Panc1 (cell line): ENCODE results near the gene PARVB. TPM values are rescaled to one million over a fixed set of nuclear protein-coding genes. Genes with fewer than 3 reads are reported as not detected.

Experiments
- ATAC-seq: fragments of 200-7000 bp; cut with Tn5 transposase; 2 replicates; pipeline ENCODE4 v1.9.1; 2020; ENCODE audit warnings: mild to moderate bottlenecking, moderate library complexity
- BruUV-seq: library from RNA; stranded (reverse); fragments of 400-500 nt; replicated peaks from 2 replicates; lab custom pipeline; 2021; lab: Mats Ljungman, UMichigan
- CTCF ChIA-PET: fragments of 300-600 bp; sonication (Branson Sonifier 250); formaldehyde crosslinking; loops from one replicate; lab custom pipeline; 2022; ENCODE audit warnings: antibody characterized with exemption; lab: Charles Lee
- POLR2A ChIA-PET: fragments of 300-600 bp; sonication (Branson Sonifier 250); formaldehyde crosslinking; loops from one replicate; lab custom pipeline; 2022; ENCODE audit warnings: antibody characterized with exemption; lab: Charles Lee
- DNase-seq: peaks from one replicate; pipeline ENCODE4 v3.0.0-alpha.2; 2010; ENCODE audit warnings: low read depth, low spot score
- H3K27ac ChIP-seq: 2 replicates; pipeline ENCODE4 v1.5.1; 2011; ENCODE audit warnings: mild to moderate bottlenecking, low read length, inconsistent platforms
- H3K27me3 ChIP-seq: fragments of 200-500 bp; sonication (Bioruptor generic); 2 replicates; pipeline ENCODE4 v1.6.0; 2014; ENCODE audit warnings: low read length, inconsistent platforms; ENCODE audit not compliant: control insufficient read depth, insufficient read depth
- H3K36me3 ChIP-seq: fragments of 200-500 bp; sonication (Bioruptor generic); 2 replicates; pipeline ENCODE4 v1.5.1; 2014; ENCODE audit warnings: inconsistent platforms, mild to moderate bottlenecking, low read length, moderate library complexity; ENCODE audit not compliant: control insufficient read depth, insufficient read depth
- H3K4me1 ChIP-seq: 2 replicates; pipeline ENCODE4 v1.5.1; 2011; ENCODE audit warnings: inconsistent platforms, mild to moderate bottlenecking, low read length, moderate library complexity; ENCODE audit not compliant: control insufficient read depth, insufficient read depth
- H3K4me3 ChIP-seq, 2 experiments: 2 replicates each; pipeline ENCODE4 v1.5.1; 2011 to 2012; ENCODE audit warnings: low read depth in 2 of 2, low read length in 2 of 2, mild to moderate bottlenecking in 2 of 2, inconsistent platforms in 1 of 2, moderate library complexity in 1 of 2
- H3K9me3 ChIP-seq: fragments of 200-500 bp; sonication (Bioruptor generic); 2 replicates; pipeline ENCODE4 v1.5.1; 2014; ENCODE audit warnings: low read depth, mild to moderate bottlenecking, inconsistent platforms, low read length, moderate library complexity; ENCODE audit not compliant: control insufficient read depth, insufficient read depth
- POLR2AphosphoS5 ChIP-seq: IDR thresholded peaks from 2 replicates; pipeline ENCODE4 v1.6.1; 2012; ENCODE audit warnings: mild to moderate bottlenecking, low read depth, low read length, moderate library complexity
- SIN3A ChIP-seq: IDR thresholded peaks from 2 replicates; pipeline ENCODE4 v1.6.1; 2012; ENCODE audit warnings: low read depth, mild to moderate bottlenecking, low read length, moderate library complexity, borderline replicate concordance; ENCODE audit not compliant: insufficient read depth
- TCF7L2 ChIP-seq: IDR thresholded peaks from 2 replicates; pipeline ENCODE4 v1.6.1; 2011; ENCODE audit warnings: mild to moderate bottlenecking, low read depth, low read length, inconsistent platforms
- in situ Hi-C: cut with HindIII; loops from 2 replicates; pipeline ENCODE4 v1.10.0; 2016; ENCODE audit warnings: low sequenced_read_pairs, low pct_unique_long_range_greater_than_20kb
- intact Hi-C: fragments of 100-400 bp; cut with micrococcal nuclease; formaldehyde crosslinking; loops from one replicate; pipeline ENCODE4 v1.10.0; 2022; ENCODE audit not compliant: unreplicated experiment
- total RNA-seq: library from RNA; stranded (reverse); gene quantifications from one replicate; pipeline ENCODE4 v1.2.1, GENCODE V29; 2021; ENCODE audit not compliant: unreplicated experiment
- TF ChIP-seq, protein P1 (sequence below), 2 experiments: IDR thresholded peaks; 2 replicates each; pipeline ENCODE4 v1.6.1; 2011 to 2012; ENCODE audit warnings: low read depth in 2 of 2, control low read depth in 1 of 2, low read length in 1 of 2, mild to moderate bottlenecking in 1 of 2, moderate library complexity in 1 of 2; ENCODE audit not compliant: insufficient read depth in 1 of 2
- TF ChIP-seq, protein P2 (sequence below): fragments of 450-650 bp; IDR thresholded peaks from 2 replicates; pipeline ENCODE4 v1.5.1; 2017; ENCODE audit warnings: mild to moderate bottlenecking

PARVB gene
- total RNA-seq, 1 experiment from 2014 or later = 28.1 TPM

DNA sequence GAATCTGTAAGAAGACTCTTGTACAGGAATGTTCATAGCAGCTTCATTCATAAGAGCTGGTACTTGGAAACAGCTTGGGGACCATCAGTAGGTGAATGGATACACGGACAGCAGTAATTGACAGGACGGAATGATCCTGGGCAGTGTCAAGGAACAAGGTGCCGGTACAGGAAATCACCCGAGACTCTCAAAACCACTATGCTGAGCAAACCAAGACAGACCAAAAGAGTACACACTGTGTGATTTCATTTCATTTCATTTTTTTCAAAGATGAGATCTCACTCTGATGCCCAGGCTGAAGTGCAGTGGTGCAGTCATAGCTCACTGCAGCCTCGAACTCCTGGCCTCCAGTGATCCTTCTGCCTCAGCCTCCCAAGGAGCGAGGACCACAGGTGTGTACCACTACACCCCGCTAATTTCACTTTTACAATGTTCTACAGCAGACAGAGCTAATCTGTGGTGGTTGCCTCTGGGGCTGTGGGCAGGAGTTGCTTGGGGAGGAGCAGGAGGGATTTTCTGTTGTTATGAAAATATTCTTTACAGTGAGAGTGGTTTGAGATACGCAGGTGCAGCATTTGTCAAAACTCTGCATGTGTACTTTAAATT lies 15.6 kb downstream of the PARVB start:
- Histone ChIP-seq H3K36me3 (no peaks in the 10 kb centered on the region), H3K9me3 (no peaks in the 10 kb centered on the region), H3K27me3 (no peaks in the 10 kb centered on the region), H3K27ac (no peak overlapping the region), H3K4me3 (no peak overlapping the region), H3K4me1 (peaks cover 8% of the 10 kb centered on the region; the same call in 1 of the 2 replicates)
- no TSS peak for BruUV-seq
- TF ChIP-seq SIN3A (no peak), POLR2AphosphoS5 (no peak), TCF7L2 (no peak)
- TF ChIP-seq, protein P1, sequence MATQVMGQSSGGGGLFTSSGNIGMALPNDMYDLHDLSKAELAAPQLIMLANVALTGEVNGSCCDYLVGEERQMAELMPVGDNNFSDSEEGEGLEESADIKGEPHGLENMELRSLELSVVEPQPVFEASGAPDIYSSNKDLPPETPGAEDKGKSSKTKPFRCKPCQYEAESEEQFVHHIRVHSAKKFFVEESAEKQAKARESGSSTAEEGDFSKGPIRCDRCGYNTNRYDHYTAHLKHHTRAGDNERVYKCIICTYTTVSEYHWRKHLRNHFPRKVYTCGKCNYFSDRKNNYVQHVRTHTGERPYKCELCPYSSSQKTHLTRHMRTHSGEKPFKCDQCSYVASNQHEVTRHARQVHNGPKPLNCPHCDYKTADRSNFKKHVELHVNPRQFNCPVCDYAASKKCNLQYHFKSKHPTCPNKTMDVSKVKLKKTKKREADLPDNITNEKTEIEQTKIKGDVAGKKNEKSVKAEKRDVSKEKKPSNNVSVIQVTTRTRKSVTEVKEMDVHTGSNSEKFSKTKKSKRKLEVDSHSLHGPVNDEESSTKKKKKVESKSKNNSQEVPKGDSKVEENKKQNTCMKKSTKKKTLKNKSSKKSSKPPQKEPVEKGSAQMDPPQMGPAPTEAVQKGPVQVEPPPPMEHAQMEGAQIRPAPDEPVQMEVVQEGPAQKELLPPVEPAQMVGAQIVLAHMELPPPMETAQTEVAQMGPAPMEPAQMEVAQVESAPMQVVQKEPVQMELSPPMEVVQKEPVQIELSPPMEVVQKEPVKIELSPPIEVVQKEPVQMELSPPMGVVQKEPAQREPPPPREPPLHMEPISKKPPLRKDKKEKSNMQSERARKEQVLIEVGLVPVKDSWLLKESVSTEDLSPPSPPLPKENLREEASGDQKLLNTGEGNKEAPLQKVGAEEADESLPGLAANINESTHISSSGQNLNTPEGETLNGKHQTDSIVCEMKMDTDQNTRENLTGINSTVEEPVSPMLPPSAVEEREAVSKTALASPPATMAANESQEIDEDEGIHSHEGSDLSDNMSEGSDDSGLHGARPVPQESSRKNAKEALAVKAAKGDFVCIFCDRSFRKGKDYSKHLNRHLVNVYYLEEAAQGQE (IDR thresholded peaks at IDR 0.05; ENCODE audit: insufficient read depth in 1 of 2, low read depth in 2 of 2, low read length in 1 of 2) = no peak
- TF ChIP-seq, protein P2, sequence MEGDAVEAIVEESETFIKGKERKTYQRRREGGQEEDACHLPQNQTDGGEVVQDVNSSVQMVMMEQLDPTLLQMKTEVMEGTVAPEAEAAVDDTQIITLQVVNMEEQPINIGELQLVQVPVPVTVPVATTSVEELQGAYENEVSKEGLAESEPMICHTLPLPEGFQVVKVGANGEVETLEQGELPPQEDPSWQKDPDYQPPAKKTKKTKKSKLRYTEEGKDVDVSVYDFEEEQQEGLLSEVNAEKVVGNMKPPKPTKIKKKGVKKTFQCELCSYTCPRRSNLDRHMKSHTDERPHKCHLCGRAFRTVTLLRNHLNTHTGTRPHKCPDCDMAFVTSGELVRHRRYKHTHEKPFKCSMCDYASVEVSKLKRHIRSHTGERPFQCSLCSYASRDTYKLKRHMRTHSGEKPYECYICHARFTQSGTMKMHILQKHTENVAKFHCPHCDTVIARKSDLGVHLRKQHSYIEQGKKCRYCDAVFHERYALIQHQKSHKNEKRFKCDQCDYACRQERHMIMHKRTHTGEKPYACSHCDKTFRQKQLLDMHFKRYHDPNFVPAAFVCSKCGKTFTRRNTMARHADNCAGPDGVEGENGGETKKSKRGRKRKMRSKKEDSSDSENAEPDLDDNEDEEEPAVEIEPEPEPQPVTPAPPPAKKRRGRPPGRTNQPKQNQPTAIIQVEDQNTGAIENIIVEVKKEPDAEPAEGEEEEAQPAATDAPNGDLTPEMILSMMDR = no peak
- no peak for DNase-seq
- ChIA-PET POLR2A (interaction anchor here (0.6 kb wide), 1 partner anchor 13 kb away, joined by 3 read pairs; no protein-coding TSS in a partner anchor), CTCF (no interaction called here)
- in situ Hi-C loops = no loop called here
- intact Hi-C loops = no loop called here
- ATAC-seq = no peak

DNA sequence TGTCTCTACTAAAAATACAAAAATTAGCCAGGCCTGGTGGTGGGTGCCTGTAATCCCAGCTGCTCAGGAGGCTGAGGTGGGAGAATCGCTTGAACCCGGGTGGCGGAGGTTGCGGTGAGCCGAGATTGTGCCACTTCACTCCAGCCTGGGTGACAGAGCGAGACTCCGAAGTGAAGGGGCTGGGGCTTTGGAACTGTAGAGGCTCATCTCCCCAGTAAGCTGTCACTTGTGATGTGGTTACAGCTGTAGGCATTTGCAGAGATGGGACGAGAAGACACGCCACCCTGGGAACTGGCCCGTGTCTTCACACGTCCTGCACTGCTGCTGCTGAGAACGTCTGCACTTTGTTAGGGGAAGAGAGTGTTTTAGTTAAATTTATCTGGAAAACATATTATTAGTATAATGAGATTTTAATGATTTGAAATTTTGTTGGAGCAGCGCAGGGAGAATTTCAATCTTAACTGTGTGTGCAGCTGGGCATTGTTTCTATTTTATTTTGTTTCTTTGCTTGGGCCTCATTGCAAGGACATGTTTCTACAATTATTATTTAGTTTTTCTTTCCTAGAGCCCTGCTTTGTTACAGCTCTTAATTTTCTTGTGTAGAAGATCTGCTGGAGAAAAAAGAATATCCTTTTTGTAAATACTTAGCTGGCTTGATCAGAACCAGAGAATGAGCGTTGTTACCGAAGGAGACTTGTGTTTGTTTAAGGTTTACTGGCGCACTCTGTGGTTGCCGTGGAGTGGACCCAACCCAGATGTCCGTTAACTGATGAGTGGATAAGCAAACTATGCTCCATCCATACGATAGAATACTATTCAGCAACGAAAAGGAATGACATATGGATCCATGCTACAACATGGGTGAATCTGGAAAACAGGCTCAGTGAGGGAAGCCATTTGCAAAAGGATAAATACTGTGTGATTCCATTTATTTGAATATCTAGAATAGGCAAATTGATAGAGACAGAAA lies 18.4 kb downstream of the PARVB start:
- no peaks in the 10 kb centered on the region for H3K36me3 ChIP-seq
- ATAC-seq (no peak), DNase-seq (no peak)
- H3K27ac ChIP-seq = no peak overlapping the region
- peaks cover 4% of the 10 kb centered on the region; the same call in 1 of the 2 replicates for H3K4me1 ChIP-seq
- POLR2A ChIA-PET = no interaction called here
- TF ChIP-seq, protein P1 (IDR thresholded peaks at IDR 0.05; ENCODE audit: insufficient read depth in 1 of 2, low read depth in 2 of 2, low read length in 1 of 2) = no peak
- TF ChIP-seq TCF7L2 (no peak), POLR2AphosphoS5 (no peak), SIN3A (no peak)
- TF ChIP-seq, protein P2 = no peak
- no peaks in the 10 kb centered on the region for H3K27me3 ChIP-seq
- no TSS peak for BruUV-seq
- CTCF ChIA-PET = no interaction called here
- intact Hi-C loops = no loop called here
- in situ Hi-C loops = no loop called here
- H3K4me3 ChIP-seq = no peak overlapping the region
- H3K9me3 ChIP-seq = no peaks in the 10 kb centered on the region
